GM18498 (cell line): ENCODE data around the gene NR3C2.

Experiments
- ATAC-seq: cut with Tn5 transposase; IDR thresholded peaks from one replicate; pipeline ENCODE4 v1.9.1; 2021; ENCODE audit warnings: mild to moderate bottlenecking, moderate library complexity; ENCODE audit not compliant: unreplicated experiment

NR3C2 gene

DNA sequence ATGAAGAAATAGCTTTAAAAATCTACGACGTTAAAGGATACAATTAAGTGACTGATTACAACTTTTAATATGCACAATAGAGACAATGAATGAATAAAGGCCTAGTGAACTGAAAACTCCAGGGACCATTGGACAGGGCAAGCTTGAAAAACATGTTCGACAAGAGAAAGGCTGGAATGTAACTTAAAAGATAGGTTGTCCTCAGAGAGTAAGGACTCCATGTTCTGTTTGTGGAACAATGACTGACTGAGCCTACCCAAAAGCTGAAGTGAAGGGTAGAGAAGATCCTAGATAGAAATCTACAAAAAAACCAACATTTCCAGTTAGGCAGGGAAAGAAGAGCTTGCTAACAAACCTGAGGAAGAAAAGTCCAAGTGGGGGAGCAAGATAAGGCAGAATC lies 173.4 kb downstream of the NR3C2 start:
- no peak for ATAC-seq

DNA sequence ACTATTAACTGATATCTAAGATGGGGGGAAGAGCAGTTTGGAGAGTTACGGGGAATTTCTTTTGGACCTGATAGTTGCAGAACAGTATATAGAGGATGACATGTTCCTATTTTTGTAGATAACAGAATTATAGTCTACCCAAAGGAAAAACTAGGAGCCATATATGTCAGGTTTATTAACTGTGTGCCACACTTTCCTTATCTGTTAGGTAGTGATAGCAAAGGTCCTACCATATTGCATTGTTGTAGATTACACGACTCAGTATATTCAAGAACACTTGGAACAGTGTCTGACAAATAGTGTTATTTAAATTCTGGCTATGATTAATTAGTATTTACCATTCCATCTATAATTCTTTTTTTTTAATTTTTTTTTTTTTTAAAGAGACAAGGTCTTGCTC lies 175.3 kb downstream of the NR3C2 start:
- ATAC-seq, result no peak

DNA sequence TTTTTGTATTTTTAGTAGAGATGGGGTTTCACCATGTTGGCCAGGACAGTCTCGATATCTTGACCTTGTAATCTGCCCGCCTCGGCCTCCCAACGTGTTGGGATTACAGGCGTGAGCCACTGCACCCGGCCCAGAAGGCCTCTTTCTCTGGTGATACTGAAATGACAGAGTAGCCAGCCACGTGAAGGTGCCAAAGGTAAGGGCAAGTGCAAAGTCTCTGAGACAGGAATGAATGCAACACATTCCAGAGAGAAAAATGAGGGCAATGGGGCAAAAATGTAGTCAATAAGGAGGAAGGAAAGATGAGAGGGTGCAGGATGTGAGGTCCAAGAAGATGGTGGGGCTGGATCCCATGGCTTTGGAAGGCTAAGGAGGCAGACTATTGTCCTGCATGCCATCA lies 176.0 kb downstream of the NR3C2 start:
- ATAC-seq, result no peak

DNA sequence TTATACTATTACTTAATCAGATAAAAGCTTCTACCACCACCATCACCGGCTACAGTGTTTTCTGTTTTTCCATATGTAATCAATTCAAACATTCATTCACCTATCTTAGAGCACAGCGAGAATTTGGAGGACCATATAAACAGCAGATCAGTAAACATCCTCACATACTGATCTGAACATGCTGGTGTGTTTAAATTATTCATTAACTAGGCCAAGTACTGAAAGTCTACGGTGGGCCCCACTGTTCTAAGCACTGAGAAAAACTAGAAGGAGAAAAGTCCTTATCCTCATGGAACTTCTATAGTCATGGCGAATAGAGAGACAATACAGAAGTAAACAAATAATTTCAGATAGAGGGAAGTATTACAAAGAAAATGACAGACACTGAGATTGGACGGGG lies 176.6 kb downstream of the NR3C2 start:
- ATAC-seq, result no peak

DNA sequence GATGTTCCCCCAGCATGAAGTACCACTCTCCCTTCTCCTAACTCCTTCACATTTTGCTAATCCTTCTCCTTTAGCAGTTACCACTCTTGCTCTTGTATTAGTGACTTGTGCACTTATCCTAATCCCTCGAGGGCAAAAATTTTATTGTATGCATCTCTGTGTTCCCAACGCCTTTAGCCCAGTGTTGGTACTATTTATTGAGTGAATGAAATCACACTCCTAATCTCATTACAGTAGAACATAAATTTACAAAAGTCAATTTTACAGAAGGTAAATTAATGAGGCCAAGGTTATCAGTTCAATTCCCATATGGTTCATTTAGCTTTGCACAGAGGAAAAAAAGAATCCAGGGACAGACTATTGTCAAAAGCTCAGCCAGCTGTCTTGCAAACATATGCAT lies 178.4 kb downstream of the NR3C2 start:
- no peak for ATAC-seq

DNA sequence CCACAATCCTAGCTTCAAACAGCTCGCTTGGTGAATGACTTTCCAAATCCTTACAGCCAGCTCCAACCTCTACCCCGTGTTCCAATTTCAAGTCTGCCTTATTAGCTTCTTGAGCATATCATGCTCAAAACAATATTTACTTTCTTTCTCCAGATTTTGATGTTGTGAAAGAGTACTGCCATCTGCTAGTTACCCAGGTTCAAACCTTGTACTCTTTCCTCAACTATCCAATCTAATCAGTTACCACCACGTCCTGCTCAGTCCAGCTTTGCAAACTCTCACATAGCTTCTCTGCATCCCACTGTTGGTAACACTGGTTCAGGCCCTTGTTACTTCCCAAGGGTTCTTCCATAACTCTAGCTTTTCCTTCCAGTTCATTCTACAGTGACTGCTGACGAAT lies 179.1 kb downstream of the NR3C2 start:
- ATAC-seq, result no peak

DNA sequence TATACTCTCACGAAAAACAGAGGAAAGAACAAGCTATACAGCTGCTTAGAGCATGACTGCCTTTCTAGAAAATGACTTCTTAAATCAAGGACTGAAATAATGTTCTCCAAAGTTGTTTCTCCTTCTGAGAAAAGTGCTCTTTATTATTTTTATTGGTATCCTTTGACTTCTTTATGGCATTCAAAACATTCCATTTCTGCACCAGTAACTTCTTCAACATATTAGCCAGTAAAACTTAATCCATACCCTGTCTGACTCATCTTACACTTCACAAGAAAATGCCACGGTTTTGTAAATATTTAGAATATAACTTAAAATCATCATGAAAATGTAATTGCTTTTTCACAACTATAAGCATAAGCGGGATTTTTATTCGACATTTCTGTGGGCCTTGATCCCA lies 180.4 kb downstream of the NR3C2 start:
- no peak for ATAC-seq

DNA sequence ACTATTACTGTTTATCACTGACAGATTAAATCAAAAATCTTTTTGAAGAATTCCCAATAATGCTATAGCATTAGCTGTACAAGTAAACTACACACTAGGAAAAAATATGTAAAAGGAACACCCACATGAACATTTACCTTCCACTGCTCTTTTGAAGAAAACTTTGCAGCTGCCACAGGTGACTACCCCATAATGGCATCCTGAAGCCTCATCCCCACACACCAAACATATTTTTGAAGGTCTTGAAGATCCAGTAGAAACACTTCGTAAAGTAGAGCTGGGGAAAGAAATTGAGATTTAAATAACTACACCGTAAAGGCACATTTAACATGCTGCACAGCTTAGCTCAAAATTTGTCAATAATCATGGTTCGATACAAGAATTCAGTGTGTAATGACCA lies 182.4 kb downstream of the NR3C2 start:
- no peak for ATAC-seq

DNA sequence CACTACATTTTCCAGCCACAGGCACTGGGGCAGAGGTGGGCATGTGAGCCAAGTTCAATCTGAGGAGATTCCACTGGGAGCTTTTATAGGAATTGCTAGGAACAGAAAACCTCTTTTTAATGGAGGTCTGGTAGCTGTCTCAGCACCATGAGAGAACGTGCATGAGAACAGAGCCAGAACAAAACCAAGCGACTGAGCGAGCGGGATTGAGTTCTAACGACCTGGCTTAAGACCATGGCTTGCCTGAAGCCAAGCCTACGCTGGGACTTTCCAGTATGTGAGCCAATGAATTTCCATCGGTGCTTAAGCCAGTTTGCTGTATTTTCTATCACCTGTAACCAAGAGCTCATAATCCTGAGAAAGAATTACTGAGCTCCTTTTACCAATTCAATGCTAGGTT lies 183.7 kb downstream of the NR3C2 start:
- no peak for ATAC-seq

DNA sequence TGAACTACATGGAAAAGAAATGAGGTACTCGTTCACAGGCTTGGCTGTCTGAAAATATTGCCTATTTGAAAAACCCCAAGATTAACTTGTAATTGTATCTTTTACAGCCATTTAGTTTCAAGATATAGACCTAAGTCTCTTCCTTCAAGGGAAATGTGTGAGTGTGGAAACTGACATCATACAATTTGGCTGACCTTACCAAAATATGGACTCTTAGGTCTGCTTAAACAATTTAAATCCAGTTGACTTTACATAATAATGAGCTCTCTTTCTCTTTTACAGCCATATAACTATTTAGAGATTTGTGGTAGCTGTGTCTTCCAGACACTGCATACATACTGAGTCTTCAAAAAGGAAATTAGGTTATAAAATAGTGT lies 186.9 kb downstream of the NR3C2 start:
- ATAC-seq, result no peak

DNA sequence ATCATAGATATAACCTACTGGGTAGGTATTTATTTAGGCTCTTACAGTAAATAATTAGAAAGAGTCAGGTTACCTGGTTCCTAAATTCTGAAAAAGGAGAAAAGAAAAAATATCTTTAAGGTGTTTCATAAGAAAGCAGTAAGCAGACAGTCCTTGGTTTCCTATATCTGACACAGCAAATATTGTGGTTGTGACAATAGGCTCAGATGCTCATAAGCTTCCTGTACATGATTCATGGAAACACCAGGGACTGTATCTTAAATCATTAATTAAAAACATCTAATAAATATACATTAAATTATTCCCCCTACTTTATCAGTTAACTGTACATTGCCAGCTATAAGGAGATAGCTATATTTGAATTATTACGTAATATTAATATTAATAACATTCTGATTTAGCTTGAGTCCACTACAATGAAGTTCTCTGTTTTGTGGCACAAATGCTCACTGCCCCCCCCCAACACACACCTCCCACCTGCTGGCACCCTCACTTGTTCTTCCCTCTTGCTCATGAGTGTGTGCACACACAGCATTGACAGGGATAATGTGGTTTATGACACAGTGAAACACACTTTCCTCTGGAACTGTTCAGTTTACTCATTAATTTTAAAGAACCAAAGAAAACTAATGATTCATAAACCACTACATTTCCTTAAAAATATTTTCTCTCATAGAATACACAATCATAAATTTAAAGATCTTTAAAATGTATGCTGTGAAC lies 187.4 kb downstream of the NR3C2 start:
- no peak for ATAC-seq

DNA sequence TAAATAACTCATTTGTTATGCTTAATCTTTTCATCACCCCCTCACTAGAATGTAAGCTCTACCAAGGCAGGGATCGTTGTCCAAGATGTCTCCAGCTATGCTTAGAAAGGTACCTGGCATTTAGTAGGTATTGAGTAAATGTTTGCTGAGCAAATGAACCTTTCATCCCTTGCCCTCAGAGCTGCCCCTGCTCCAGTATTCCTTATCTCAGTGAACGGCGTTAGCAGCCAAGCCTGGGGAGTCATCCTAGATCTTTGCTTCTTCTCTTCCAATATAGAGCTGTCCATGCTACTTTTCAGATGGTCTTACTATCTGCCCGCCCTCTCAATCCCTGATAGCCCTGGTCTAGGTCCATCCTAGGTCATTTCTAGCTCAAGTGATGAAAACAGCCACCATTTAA lies 188.4 kb downstream of the NR3C2 start:
- no peak for ATAC-seq

DNA sequence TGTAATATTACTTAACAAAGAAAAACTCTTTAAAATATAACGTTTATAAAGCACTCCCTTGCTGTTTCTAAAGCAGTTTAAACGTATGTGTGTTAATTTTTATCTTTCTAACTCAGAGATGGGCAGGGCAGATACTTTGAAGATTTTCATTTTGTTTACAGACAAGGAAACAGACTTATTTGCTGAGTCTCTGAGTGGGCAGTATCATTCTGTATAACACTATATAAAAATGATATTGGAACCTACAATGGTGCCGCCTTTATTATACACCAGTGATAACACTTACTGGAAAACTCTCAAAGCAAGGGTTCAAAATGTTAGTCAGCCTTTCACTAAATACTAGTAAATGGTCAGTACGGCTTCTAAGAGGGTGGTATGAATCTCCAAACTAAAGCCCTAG lies 193.4 kb downstream of the NR3C2 start:
- no peak for ATAC-seq

DNA sequence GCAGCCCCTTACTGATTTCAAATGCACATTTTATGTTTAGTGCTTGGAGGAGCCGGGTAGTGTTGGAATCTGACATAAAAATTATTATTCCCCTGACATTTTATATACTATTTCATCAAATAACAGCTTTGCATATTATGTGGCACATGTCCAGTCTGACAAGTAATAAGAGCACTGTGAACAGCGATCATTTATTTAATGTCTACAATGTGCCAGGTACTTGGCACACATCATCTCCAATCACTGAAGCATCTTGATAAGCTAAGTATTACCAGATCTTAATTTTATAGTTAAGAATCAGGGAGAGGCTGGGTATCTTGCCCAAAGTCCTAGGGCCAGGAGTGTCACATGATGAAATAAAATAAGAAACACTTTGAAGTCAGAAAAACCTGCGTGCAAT lies 197.2 kb downstream of the NR3C2 start:
- no peak for ATAC-seq

DNA sequence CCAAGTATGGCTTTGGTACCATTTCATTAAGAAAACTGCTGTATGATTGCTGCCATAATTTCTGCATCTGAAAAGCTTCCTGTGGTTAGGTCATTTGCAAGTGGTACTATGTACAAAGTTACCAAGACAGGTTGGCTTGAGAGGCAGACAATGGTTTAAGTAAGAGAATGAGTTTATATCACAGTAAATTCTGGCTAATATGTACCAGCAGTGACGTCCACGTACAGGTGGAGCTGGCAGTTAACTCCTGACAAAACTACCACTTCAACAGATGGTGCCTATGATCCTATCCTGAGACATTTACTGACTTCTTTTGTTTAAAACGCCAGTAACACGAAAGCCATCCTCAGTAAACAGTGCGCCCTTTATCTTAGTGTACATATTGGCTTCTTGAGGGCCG lies 198.4 kb downstream of the NR3C2 start:
- ATAC-seq, result no peak

DNA sequence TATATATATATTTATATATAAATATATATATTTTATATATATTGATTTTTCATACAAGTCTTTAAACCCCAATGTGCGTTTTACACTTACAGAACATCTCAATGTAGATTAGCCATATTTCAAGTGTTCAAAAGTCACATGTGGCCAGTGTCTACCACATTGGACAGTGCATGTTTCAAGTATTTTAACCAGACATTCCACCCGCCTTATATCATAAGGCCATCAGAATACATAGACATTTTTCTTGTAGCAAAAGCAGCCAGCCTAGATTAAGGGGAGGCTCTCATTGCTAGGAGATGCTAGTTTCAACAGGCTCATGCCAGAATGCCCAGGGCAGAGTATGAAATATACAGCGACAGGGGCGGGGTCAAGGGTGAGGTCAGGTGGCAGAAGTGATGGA lies 202.0 kb downstream of the NR3C2 start:
- ATAC-seq, result no peak

DNA sequence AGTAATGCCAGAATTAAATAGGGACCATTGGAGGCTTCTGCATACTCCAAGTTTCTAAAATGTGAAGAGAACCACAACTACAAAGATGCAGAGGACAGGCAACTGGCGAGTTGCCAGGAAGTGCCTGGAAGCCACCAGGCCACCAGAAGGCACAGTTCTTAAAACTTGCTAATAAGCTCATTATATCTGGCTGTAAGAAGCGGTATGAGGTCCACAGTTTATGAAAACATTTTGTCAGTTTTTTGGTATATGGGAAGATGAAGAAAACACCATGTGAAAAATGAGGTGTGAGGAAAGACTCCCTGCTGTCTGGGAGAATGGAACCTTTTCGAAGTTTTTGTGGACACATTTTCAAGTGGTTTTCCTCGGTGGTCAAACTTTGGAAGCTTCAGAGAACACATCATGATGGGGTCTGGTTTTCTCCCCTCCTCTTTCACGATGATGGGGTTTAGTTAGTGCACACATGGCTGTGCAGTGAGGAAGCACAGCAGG lies 202.7 kb downstream of the NR3C2 start:
- no peak for ATAC-seq

DNA sequence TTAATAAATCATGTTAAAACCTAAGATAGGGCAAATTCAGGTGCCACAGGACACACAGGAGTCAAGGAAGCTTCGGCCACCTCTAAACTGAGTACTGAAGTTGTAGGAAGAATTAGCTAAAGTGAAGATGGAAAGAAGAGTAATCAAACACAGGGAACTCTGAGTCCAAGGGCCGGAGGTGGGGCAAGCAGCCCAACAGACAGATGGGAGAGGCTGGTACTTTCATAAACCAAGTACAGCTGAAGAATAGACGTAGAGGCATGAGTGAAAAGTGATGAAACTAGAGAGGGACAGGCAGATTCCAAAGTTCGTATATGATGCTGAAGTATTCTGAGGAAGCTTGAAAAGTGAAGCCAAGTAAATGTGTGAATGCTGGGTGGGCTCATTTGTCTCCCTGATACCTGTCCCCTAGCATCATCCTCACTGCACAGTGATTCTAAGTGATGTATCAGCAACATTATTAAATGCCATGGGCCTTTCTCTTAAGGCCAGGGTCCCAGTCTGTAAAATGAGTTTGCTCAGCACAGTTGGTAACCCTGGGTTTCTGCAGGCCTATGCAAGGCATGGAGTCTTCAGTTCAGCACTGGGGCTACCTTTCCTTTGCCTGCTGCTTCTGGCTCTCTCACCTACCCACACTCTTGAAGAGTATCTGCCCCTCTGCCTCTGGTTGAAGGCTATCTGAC lies 203.3 kb downstream of the NR3C2 start:
- ATAC-seq, result no peak

DNA sequence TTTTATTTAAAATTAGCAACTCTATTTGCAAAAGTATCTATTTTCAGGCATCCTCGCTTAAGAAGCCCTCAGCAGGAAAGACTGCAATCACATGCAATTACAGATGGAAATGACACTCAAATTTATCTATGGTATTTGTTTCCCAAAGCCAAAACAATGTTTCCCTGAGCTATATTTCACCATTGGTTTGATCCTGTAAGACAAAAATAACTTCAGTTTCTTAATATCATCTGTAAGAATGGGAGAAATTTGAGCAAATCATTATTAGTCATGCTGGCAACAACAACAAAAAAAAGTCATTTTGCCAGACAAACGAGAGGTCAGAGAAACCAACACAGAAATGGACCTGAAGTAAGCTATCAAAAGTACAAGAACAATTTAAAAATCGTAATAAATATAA lies 204.1 kb downstream of the NR3C2 start:
- no peak for ATAC-seq

DNA sequence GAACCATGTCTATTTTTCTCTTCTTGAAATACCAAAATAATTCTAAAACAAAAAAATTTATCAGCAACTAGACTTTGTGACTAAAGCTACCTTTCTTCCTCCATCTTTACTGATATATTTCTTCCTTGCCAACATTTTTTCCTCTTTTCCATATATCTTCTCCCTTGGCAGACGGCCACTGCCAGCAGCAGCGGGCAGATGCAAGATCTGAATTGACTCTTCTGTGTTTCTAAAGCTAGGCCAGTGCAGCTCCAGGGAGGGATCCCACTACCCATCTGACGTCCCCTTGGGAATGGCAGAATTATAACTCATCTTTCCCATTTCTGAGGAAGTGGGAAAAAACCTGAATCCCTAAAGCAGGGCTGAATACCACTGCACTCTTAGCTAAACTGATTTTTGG lies 206.4 kb downstream of the NR3C2 start:
- ATAC-seq, result no peak

DNA sequence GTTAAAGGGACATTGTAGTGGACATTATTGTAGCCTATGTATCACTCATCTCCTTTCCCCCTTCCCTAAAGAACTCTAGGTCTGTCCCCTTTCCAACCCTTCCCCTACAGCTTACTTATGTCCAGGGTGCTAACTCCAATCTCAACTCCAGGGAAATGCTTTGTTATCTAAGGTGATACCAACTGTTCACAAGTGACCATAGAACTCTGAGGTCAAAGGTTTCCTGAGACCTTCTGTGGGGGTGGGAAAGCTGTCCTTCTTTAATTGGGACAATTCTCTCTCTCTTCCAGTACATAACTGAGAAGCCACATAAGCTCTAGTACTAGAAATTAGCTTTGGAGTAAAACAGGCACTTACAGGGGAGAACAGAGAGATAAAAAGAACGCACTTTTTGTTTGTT lies 212.4 kb downstream of the NR3C2 start:
- no peak for ATAC-seq

DNA sequence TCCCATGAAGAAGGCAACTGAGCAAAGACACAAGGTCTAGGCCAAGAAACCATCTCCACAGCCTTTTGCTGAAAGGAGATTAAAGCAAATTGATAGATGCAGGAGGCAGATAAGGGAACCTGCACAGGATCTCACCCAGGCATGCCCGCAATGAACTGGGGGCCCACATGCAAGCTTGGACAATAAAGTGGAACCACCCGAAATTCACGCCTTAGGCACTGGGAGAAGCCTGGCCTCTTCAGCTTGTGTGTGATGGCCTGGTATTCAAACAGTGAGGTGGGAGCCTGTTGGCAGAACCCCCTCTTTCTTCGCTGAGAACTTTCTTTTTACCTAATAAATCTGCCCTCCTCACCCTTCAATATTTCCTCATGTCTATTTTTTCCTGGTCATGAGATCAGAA lies 213.2 kb downstream of the NR3C2 start:
- no peak for ATAC-seq

DNA sequence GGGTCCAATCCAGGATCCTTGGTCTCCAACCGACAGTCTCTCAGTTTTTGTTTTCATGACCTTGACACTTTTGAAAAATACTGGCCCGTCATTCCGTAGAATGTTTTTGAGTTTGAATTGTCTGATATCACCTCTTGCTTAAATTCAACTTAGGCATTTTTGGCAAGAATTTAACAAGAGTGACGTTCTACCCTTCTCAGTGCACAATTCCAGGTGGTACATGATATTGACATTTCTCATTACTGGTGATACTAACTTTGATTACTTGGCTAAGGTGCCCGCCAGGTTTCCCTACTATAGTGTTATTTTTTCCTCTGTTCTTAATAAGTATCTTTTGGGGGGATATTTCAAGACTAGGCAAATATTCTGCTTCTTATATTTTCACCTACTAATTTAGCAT lies 215.1 kb downstream of the NR3C2 start:
- ATAC-seq, result no peak
